Measurements from ENCODE around the gene KNOP1. TPM values are rescaled to one million over a fixed set of nuclear protein-coding genes. Genes with fewer than 3 reads are reported as not detected.

Gene KNOP1
- total RNA-seq, 1 donor from 2014 or later, result 36.0 TPM

DNA sequence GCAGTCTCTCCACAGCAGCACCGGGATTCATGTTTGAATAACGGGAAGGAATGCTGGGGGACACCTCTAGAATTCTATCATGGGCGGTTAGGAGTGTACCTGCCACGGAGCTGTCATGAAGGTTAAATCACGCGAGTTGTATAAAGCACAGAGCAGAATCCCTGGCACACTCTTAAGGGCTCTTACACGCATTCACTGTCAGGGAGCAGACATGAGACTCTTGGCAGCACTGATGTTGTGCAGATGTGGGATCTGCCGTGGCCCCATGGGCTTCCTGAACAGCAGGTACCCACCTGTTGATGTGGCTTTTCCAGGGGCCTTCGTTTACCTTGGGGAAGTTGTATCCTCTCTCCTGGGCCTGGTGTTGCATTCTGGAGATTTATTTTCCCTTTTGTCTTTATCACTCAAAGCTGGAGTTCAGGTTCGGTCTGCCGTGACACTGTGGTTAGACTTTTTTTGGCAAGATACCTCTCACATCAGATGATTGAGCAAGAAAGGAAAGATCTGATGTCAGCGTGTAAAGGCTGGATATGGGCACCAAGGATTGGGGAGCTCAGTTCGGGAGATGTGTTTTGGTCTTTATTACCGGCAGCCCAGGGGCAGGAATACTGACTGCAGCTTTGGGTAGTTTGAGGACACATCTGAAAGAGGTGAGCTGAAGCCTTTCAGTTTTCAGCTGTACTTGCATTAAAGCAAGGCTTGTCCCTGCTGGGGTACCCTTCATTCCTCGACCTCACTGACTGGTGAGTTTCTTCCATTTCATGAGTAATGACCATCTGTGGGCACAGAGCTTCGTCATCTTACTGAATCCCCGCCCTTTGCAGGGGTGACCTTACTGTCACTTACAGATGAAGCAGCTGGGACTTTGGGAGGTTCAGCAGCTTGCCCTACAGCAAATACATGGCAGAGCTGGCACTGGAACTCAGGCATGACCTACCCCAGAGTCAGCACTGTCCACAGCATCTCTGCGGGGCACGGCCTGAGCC, 19.3 kb downstream of the KNOP1 start:
- H3K27ac Mint-ChIP-seq, result peak overlapping the region; percentile 85
- H3K36me3 Mint-ChIP-seq (ENCODE audit: low read depth), result peaks cover 29% of the 10 kb centered on the region
- no peak overlapping the region for H3K4me3 Mint-ChIP-seq
- intact Hi-C loops (cut with micrococcal nuclease), result loop anchor here (5.0 kb wide), 1 partner anchor 189 kb away; no protein-coding TSS in a partner anchor
- H3K27me3 Mint-ChIP-seq (ENCODE audit: insufficient read depth), result no peaks in the 10 kb centered on the region
- no peak for DNase-seq (ENCODE audit: low spot score)
- no peaks in the 10 kb centered on the region for H3K9me3 Mint-ChIP-seq
- peaks cover 25% of the 10 kb centered on the region for H3K4me1 Mint-ChIP-seq (ENCODE audit: low read depth)

DNA sequence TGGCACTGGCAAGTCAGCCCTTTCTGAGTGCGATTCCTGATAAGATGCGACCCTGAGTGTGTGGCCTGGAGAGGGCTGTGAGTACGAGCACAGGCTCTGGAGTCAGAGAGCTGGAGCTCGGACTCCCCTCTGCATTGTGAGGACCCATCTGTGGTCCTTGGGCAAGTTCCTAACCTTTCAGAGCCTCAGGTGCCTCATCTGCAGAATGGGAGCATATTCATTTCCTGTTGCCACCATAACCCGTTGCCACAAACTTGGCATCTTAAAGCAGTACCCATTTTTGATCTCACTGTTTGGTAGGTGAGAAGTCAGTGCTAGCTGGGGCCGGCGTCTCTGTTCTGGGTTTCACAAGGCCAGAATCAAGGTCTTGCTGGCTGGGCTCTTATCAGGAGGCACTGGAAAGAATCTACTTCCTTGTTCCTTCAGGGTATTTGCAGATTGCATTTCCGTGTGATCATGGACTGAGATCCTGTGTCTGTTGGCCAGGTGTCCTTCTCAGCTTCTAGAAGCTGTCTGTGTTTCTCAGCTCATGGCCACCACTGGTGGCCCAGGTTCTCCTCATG, 20.2 kb downstream of the KNOP1 start:
- Mint-ChIP-seq H3K4me1 (ENCODE audit: low read depth) (peaks cover 25% of the 10 kb centered on the region), H3K9me3 (no peaks in the 10 kb centered on the region), H3K27me3 (ENCODE audit: insufficient read depth) (no peaks in the 10 kb centered on the region), H3K4me3 (no peak overlapping the region), H3K27ac (no peak overlapping the region), H3K36me3 (ENCODE audit: low read depth) (peaks cover 28% of the 10 kb centered on the region)
- intact Hi-C loops (cut with micrococcal nuclease), result loop anchor here (5.0 kb wide), 1 partner anchor 189 kb away; no protein-coding TSS in a partner anchor
- no peak for DNase-seq (ENCODE audit: low spot score)

DNA sequence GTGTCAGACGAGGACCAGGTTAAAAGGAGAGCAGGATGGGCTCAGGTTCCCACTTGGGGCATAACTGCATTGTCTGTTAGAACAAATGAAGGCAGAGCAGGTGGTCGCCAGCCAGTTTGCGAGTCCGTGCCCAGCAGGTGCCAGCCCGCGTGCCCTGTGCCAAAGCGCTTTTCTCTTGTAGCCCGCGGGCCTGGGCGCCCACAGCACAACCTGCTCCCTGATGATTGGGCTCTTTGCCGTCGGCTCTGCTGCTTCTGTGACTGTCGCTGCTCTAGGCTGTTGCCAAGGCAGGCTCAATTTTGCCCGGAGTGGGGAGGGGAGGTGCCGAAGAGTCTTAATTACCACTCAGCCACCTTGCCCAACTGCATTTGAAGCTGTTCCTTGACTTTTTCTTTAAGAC, 21.1 kb downstream of the KNOP1 start:
- DNase-seq (ENCODE audit: low spot score), result no peak
- no peaks in the 10 kb centered on the region for H3K9me3 Mint-ChIP-seq
- no peak overlapping the region for H3K4me3 Mint-ChIP-seq
- H3K4me1 Mint-ChIP-seq (ENCODE audit: low read depth), result peaks cover 25% of the 10 kb centered on the region
- no peak overlapping the region for H3K27ac Mint-ChIP-seq
- peaks cover 25% of the 10 kb centered on the region for H3K36me3 Mint-ChIP-seq (ENCODE audit: low read depth)
- intact Hi-C loops (cut with micrococcal nuclease), result loop anchor here (5.0 kb wide), 1 partner anchor 190 kb away; no protein-coding TSS in a partner anchor
- H3K27me3 Mint-ChIP-seq (ENCODE audit: insufficient read depth), result no peaks in the 10 kb centered on the region

DNA sequence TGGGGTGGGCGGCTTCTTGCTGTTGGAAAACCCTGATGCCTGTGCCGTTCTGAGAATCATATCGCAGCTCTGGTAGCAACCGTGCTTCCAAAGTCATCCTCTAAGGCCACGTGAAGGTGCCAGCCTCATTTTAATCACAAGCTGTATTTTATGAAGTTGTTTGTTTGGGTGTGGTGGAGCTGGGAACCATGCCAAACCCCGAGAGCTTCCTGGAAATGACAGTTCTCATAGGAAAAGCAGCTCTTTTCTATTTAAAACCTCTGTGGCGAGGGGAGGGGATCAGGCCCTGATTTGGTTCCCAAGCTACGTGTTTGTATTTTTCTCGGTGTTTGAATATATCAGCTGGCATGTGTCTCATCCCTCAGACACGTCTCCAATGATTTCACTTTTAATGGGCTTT, 21.7 kb downstream of the KNOP1 start:
- Mint-ChIP-seq H3K36me3 (ENCODE audit: low read depth) (peaks cover 22% of the 10 kb centered on the region), H3K4me3 (no peak overlapping the region), H3K4me1 (ENCODE audit: low read depth) (peaks cover 25% of the 10 kb centered on the region), H3K27ac (no peak overlapping the region), H3K9me3 (no peaks in the 10 kb centered on the region), H3K27me3 (ENCODE audit: insufficient read depth) (no peaks in the 10 kb centered on the region)
- intact Hi-C loops (cut with micrococcal nuclease), result loop anchor here (5.0 kb wide), 1 partner anchor 191 kb away; no protein-coding TSS in a partner anchor
- DNase-seq (ENCODE audit: low spot score), result no peak

DNA sequence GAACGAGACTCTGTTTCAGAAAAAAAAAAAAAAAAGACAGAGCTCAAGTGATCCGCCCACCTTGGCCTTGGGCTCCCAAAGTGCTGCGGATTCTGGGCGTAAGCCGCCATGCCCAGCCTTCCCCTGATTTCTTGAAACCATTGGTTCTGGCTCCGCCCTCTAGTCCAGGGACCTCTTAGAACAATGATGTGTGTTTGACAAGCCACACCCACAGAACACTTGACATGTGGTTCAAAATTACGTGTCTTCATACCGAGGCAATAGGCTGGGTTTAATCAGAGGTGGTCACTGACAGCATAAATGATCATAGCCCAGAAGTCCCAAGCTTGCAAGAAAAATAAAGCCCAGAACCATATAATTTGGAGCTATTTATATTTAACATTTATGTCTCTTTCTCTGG, 23.0 kb downstream of the KNOP1 start:
- H3K27me3 Mint-ChIP-seq (ENCODE audit: insufficient read depth), result no peaks in the 10 kb centered on the region
- no peak overlapping the region for H3K27ac Mint-ChIP-seq
- intact Hi-C loops (cut with micrococcal nuclease), result loop anchor here (5.0 kb wide), 1 partner anchor 192 kb away; no protein-coding TSS in a partner anchor
- DNase-seq (ENCODE audit: low spot score), result no peak
- no peak overlapping the region for H3K4me3 Mint-ChIP-seq
- H3K9me3 Mint-ChIP-seq, result no peaks in the 10 kb centered on the region
- H3K36me3 Mint-ChIP-seq (ENCODE audit: low read depth), result peaks cover 20% of the 10 kb centered on the region
- H3K4me1 Mint-ChIP-seq (ENCODE audit: low read depth), result peaks cover 29% of the 10 kb centered on the region

DNA sequence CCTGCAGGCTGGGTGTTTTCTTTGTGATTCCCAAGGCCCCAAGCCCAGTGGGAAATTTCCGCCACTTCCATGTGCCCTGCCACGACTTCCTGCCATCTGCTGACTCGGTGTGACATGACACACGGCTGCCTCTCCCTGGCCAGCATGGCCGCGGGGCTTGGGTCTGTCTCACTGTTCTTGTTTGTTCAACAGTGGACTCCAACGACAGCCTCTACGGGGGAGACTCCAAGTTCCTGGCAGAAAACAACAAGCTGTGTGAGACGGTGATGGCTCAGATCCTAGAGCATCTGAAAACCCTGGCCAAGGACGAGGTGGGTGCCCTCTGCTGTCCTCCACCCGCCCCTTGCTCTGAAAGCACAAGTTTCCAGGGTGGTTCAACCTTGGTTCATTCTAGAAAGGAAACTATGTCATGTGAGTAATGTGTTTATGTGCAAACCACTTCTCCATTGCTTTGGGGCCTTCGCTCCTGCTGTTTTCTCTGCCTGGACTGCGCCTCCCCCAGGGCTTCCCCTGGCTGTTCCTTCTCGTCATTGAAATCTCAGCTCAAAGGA, 26.8 kb downstream of the KNOP1 start:
- no peaks in the 10 kb centered on the region for H3K27me3 Mint-ChIP-seq (ENCODE audit: insufficient read depth)
- no peak overlapping the region for H3K27ac Mint-ChIP-seq
- peaks cover 18% of the 10 kb centered on the region for H3K4me1 Mint-ChIP-seq (ENCODE audit: low read depth)
- no peaks in the 10 kb centered on the region for H3K9me3 Mint-ChIP-seq
- H3K36me3 Mint-ChIP-seq (ENCODE audit: low read depth), result peaks cover 11% of the 10 kb centered on the region
- no peak overlapping the region for H3K4me3 Mint-ChIP-seq
- intact Hi-C loops (cut with micrococcal nuclease), result no loop called here
- DNase-seq (ENCODE audit: low spot score), result no peak

DNA sequence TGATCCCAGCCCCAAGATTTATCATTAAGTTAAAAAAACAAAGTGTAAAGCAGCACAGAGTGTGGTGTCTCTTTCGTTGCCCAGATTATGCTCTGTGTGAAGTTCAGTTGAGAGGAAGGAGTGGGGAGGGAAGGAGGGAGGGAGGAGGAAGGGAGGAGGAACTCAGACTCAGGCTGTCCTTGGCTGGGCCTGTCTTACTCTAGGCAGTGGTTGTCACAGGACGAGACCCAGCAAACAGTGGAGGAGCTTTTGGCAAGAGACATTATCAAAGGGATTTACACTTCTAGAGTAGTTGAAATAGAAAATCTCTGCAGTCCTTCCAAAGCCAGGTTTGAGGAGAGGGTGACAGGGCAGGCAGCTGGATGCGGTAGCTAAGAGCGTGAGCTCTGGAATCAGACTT, 27.8 kb downstream of the KNOP1 start:
- H3K36me3 Mint-ChIP-seq (ENCODE audit: low read depth), result peaks cover 17% of the 10 kb centered on the region
- H3K9me3 Mint-ChIP-seq, result peaks cover 2% of the 10 kb centered on the region
- peaks cover 14% of the 10 kb centered on the region for H3K4me1 Mint-ChIP-seq (ENCODE audit: low read depth)
- no peak for DNase-seq (ENCODE audit: low spot score)
- intact Hi-C loops (cut with micrococcal nuclease), result no loop called here
- no peak overlapping the region for H3K4me3 Mint-ChIP-seq
- H3K27me3 Mint-ChIP-seq (ENCODE audit: insufficient read depth), result no peaks in the 10 kb centered on the region
- H3K27ac Mint-ChIP-seq, result no peak overlapping the region

DNA sequence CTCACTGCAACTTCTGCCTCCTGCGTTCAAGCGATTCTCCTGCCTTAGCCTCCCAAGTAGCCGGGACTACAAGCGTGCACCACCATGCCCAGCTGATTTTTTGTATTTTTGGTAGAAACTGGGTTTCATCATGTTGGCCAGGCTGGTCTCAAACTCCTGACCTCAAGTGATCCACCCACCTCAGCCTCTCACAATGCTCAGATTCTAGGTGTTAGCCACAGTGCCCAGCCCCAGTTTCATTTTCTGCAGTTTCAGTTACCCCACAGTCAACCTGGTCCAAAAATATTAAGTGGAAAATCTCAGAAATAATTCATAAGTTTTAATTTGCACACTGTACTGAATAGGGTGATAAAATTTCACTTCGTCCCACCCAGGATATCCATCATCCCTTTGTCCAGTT, 28.7 kb downstream of the KNOP1 start:
- Mint-ChIP-seq H3K27me3 (ENCODE audit: insufficient read depth) (no peaks in the 10 kb centered on the region), H3K4me1 (ENCODE audit: low read depth) (peaks cover 14% of the 10 kb centered on the region), H3K4me3 (no peak overlapping the region), H3K36me3 (ENCODE audit: low read depth) (peaks cover 22% of the 10 kb centered on the region), H3K9me3 (peaks cover 5% of the 10 kb centered on the region), H3K27ac (no peak overlapping the region)
- DNase-seq (ENCODE audit: low spot score), result no peak
- intact Hi-C loops (cut with micrococcal nuclease), result no loop called here

DNA sequence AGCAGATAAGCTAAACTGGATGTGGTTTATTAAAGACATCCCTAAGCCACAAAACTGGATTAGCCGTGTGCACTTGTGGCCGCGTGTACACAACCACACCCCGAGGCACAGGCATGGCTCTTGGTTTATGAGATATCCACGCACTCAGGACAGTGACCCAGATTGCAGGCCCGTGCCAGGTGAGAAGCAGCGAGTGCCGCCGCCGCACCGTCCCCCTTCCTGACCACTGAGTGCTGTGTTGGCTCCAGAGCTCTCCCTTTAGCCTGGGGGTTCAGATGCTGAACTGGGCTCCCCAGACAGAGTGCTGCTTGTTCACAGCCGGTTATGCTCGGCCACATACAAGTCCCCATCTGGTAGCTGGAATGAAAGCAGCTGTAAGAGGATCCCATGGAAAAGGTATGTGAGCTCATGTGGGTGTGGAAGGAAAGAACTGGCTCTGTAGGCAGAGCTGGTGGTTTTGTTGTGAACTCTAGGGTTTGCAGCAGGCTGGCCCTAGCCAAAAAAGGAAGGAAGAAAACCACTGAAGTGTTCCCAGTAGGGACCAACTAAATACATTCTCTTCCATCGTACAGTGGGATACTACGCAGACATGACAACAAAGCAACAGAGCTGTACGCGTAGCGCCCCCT, 29.5 kb downstream of the KNOP1 start:
- Mint-ChIP-seq H3K4me1 (ENCODE audit: low read depth) (peaks cover 14% of the 10 kb centered on the region), H3K36me3 (ENCODE audit: low read depth) (peaks cover 27% of the 10 kb centered on the region), H3K27ac (no peak overlapping the region), H3K4me3 (no peak overlapping the region), H3K9me3 (peaks cover 5% of the 10 kb centered on the region), H3K27me3 (ENCODE audit: insufficient read depth) (no peaks in the 10 kb centered on the region)
- DNase-seq (ENCODE audit: low spot score), result no peak
- intact Hi-C loops (cut with micrococcal nuclease), result no loop called here

DNA sequence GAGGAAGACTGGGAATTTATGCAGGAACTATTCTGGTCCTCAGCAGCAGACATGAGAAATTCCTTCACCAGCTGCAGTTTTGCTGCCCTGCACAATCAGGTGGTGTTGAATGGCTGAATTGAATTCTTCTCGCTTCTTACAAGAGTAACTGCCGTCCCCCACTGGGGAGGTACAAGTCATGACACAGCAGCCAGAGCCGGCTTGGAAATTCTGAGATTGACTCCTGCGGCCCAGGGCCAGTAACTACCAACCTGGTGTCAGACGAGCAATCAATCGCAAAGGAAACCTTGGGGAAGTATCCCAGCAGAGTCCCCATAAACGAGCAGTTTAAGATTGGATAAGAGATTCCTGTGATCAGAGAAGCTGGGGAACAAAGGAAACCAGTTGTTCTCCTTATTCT, 30.7 kb downstream of the KNOP1 start:
- H3K27me3 Mint-ChIP-seq (ENCODE audit: insufficient read depth), result no peaks in the 10 kb centered on the region
- H3K27ac Mint-ChIP-seq, result no peak overlapping the region
- peaks cover 29% of the 10 kb centered on the region for H3K36me3 Mint-ChIP-seq (ENCODE audit: low read depth)
- H3K4me3 Mint-ChIP-seq, result no peak overlapping the region
- intact Hi-C loops (cut with micrococcal nuclease), result no loop called here
- H3K9me3 Mint-ChIP-seq, result peaks cover 9% of the 10 kb centered on the region
- DNase-seq (ENCODE audit: low spot score), result no peak
- H3K4me1 Mint-ChIP-seq (ENCODE audit: low read depth), result peaks cover 14% of the 10 kb centered on the region

DNA sequence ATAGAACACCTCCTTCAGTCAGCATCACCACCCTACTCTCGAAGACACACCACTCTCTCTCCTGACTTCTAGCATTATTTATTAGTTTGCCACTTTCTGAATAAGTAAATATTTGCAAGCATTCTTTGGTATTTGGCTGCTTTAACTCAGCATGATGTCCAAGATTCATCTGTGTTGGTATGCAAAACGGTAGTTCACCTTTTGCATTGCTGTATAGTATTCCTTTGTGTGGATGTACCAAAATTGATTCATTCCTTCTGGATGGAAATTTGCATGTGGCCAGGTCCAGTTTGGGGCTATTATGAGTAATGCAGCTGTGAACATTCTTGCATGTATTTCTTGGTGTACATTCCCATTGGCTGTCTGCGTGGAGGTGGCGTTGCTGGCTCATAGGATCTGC, 32.9 kb downstream of the KNOP1 start:
- peaks cover 29% of the 10 kb centered on the region for H3K36me3 Mint-ChIP-seq (ENCODE audit: low read depth)
- peaks cover 9% of the 10 kb centered on the region for H3K9me3 Mint-ChIP-seq
- H3K4me3 Mint-ChIP-seq, result no peak overlapping the region
- peaks cover 11% of the 10 kb centered on the region for H3K4me1 Mint-ChIP-seq (ENCODE audit: low read depth)
- no peaks in the 10 kb centered on the region for H3K27me3 Mint-ChIP-seq (ENCODE audit: insufficient read depth)
- no peak overlapping the region for H3K27ac Mint-ChIP-seq
- DNase-seq (ENCODE audit: low spot score), result no peak
- intact Hi-C loops (cut with micrococcal nuclease), result no loop called here

DNA sequence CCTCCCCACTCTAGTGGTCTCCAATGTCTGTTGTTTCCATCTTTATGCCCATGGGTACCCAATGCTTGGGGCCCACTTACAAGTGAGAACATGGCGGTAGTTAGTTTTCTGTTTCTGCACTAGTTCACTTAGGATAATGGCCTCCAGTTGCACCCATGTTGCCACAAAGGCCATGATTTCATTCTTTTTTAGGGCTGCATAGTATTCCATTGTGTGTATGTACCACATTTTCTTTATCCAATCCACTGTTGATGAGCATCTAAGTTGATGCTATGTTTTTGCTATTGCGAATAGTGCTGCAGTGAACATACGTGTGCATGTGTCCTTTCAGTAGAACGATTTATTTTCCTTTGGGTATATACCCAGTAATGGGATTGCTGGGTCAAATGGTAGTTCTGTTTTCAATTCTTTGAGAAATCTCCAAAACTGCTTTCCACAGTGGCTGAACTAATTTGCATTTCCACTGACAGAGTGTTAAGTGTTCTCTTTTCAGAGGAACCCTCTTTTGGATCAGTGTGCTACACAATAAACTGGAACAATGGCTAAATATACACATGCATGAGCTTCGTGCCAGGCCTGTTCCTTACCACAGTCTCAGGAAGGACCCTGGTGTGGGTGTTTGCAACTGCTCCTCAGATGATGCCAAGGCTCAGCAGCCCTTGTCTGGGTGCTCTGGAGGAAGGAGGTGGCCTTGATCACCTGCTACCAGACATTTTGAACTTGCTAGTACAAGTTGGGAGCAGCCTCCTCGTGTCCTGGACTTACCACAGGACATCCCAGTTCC, 34.4 kb downstream of the KNOP1 start:
- Mint-ChIP-seq H3K27ac (no peak overlapping the region), H3K9me3 (peaks cover 9% of the 10 kb centered on the region), H3K4me1 (ENCODE audit: low read depth) (no peaks in the 10 kb centered on the region), H3K4me3 (no peak overlapping the region), H3K36me3 (ENCODE audit: low read depth) (peaks cover 29% of the 10 kb centered on the region), H3K27me3 (ENCODE audit: insufficient read depth) (no peaks in the 10 kb centered on the region)
- DNase-seq (ENCODE audit: low spot score), result no peak
- intact Hi-C loops (cut with micrococcal nuclease), result no loop called here
